Stomach (tissue), 9 donors: ENCODE results near the gene DLG2. TPM values are rescaled to one million over a fixed set of nuclear protein-coding genes. Genes with fewer than 3 reads are reported as not detected.

ENCODE experiments used
- DNase-seq, 2 donors: peaks; one replicate each; pipeline versions ENCODE4 v3.0.0 to v3.0.0-alpha.2; 2013 to 2019
- H3K27ac ChIP-seq, 5 donors: fragments of 200-600 bp in 4 of 5; sonication (generic) in 4 of 5; one replicate each; pipeline ENCODE4 v1.5.1; 2013 to 2019; ENCODE audit warnings: mild to moderate bottlenecking in 1 of 5, moderate library complexity in 1 of 5
- H3K27me3 ChIP-seq, 3 donors: fragments of 200-600 bp; sonication (generic); one replicate each; pipeline ENCODE4 v1.5.1; 2017 to 2019; ENCODE audit warnings: mixed run types in 1 of 3
- H3K36me3 ChIP-seq, 4 donors: fragments of 200-600 bp; sonication (generic); 1 replicate in 3 of 4; 2 replicates in 1 of 4; pipeline ENCODE4 v1.5.1; 2016 to 2019
- H3K4me1 ChIP-seq, 4 donors: fragments of 200-600 bp; sonication (generic); one replicate each; pipeline ENCODE4 v1.5.1; 2016 to 2019
- H3K4me3 ChIP-seq, 4 donors: fragments of 200-600 bp; sonication (generic) in 3 of 4; one replicate each; pipeline ENCODE4 v1.5.1; 2016 to 2019; ENCODE audit warnings: mild to moderate bottlenecking in 1 of 4
- H3K9me3 ChIP-seq, 4 donors: fragments of 200-600 bp; sonication (generic); one replicate each; pipeline ENCODE4 v1.5.1; 2016 to 2019
- EP300 ChIP-seq: sonication (generic); formaldehyde crosslinking; IDR thresholded peaks from one replicate; pipeline ENCODE4 v1.6.1; 2017; ENCODE audit warnings: antibody characterized with exemption
- POLR2A ChIP-seq, 4 donors: fragments of 450-650 bp; IDR thresholded peaks; one replicate each; pipeline ENCODE4 v1.6.1; 2016; ENCODE audit warnings: antibody characterized with exemption in 4 of 4, control low read depth in 2 of 4, mild to moderate bottlenecking in 1 of 4, moderate library complexity in 1 of 4
- POLR2AphosphoS5 ChIP-seq, 3 donors: sonication (generic); formaldehyde crosslinking; IDR thresholded peaks; one replicate each; pipeline ENCODE4 v1.6.1; 2016; ENCODE audit warnings: antibody characterized with exemption in 3 of 3
- WGBS, 5 donors: extraction: QIAGEN DNeasy Blood & Tissue Kit in 3 of 5; methylation state at CpG; one replicate each; pipeline versions ENCODE4 v1.1.5 to v1.1.7; 2013 to 2018; 5-methylcytosine and 5-hydroxymethylcytosine counted together
- intact Hi-C: fragments of 100-400 bp; cut with DNase I; formaldehyde crosslinking; loops from one replicate; pipeline ENCODE4 v1.15.1; 2023; ENCODE audit warnings: low total_unique reads
- polyA plus RNA-seq, 3 donors: library from polyadenylated mRNA; stranded (reverse); fragments of 200-250 nt; gene quantifications; one replicate each; pipeline ENCODE4 v1.2.3, GENCODE V29; 2013
- total RNA-seq, 5 donors: library from RNA; depleted of rRNA; stranded (reverse); fragments of >200 nt; gene quantifications; one replicate each; pipeline versions ENCODE4 v1.1.0 to v1.2.3, GENCODE V29; 2014 to 2016
- TF ChIP-seq, protein P1 (sequence below), 7 experiments: fragments of 450-650 bp in 4 of 7; fragments of 200-600 bp in 3 of 7; sonication (generic) in 3 of 7; IDR thresholded peaks; one replicate each; pipeline ENCODE4 v1.5.1; 2016 to 2019; ENCODE audit warnings: antibody characterized with exemption in 7 of 7, control low read depth in 2 of 7, mild to moderate bottlenecking in 1 of 7
- donor health status: healthy with polysubstance abuse.
- donor health status: Bipolar disorder and iron deficiency.
- donor health status: healthy.

DLG2 gene
- total and polyA plus RNA-seq, 8 donors: 1.3 to 19.1 (median 3.5) TPM

DNA sequence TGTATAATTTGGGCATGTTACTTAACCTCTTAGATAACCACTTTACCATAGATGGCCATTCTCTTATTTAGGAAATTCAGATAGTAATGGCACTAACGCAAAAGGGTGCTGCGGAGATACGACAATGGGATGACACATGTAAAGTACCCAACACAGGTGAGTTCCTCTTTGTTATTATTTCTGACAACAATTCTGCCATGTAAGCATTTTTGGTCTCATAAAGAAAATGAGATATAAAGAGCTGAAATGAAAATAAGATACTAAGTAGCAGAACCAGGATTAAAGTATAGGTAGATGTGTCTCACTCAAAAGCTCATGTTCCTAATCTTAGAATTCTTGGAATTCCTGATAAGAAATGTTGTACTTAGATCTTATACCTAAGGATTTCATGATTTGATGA is 2080.8 kb downstream of the DLG2 start:
- Histone ChIP-seq H3K27ac (no peak overlapping the region), H3K9me3 (no peaks in the 10 kb centered on the region), H3K4me1 (peaks cover 0 to 1% (median 0%) of the 10 kb centered on the region in 4 donors), H3K36me3 (no peaks in the 10 kb centered on the region), H3K27me3 (no peaks in the 10 kb centered on the region), H3K4me3 (no peak overlapping the region)
- no peak for DNase-seq
- WGBS, 5 donors: 77 to 86% (median 82%) methylated on average over 3 of the region's 3 CpGs
- TF ChIP-seq POLR2A (IDR thresholded peaks at IDR 0.05): no peak
- TF ChIP-seq EP300: no peak
- no peak for TF ChIP-seq POLR2AphosphoS5 (IDR thresholded peaks at IDR 0.05)
- TF ChIP-seq, protein P1, sequence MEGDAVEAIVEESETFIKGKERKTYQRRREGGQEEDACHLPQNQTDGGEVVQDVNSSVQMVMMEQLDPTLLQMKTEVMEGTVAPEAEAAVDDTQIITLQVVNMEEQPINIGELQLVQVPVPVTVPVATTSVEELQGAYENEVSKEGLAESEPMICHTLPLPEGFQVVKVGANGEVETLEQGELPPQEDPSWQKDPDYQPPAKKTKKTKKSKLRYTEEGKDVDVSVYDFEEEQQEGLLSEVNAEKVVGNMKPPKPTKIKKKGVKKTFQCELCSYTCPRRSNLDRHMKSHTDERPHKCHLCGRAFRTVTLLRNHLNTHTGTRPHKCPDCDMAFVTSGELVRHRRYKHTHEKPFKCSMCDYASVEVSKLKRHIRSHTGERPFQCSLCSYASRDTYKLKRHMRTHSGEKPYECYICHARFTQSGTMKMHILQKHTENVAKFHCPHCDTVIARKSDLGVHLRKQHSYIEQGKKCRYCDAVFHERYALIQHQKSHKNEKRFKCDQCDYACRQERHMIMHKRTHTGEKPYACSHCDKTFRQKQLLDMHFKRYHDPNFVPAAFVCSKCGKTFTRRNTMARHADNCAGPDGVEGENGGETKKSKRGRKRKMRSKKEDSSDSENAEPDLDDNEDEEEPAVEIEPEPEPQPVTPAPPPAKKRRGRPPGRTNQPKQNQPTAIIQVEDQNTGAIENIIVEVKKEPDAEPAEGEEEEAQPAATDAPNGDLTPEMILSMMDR (IDR thresholded peaks at IDR 0.05): no peak
- intact Hi-C loops: no loop called here

DNA sequence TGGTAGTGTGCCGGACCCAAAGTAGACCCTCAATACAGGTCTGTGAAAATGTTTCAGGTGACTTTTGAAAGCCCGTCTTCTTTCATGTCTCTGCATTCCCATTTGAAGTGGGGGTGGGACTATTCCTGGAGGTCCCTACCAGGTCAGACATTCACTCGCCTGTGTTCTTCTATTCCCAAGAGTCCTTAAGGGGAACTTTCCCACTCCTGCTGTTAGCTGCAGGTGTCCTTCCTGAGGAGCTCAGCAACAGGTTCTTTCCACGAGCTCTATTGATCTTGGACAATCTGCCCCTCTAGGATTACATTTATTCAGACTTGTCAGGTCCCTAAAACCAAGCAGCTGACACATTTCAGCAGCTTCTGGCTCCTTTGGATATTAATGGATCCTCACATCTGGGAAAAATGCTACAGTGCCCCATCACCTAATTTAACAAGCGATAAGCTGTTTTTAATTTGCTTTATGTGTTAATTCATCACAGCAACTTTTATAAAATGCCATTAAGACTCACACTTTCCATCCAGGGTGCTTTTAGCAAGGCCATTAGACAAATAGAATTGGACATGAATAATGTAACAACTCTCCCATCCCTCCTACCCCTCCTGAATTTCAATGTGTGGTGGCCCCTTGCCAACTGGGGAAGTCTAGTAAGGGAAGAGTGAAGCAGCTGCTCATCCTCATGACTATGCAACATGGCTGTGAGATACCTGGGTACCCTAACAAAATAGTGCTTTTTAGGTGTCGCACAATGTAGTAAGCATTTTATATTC is 2081.5 kb downstream of the DLG2 start:
- intact Hi-C loops: no loop called here
- no peaks in the 10 kb centered on the region for H3K27me3 ChIP-seq
- peak in 1 of 2 donors; percentile 53 for DNase-seq

DNA sequence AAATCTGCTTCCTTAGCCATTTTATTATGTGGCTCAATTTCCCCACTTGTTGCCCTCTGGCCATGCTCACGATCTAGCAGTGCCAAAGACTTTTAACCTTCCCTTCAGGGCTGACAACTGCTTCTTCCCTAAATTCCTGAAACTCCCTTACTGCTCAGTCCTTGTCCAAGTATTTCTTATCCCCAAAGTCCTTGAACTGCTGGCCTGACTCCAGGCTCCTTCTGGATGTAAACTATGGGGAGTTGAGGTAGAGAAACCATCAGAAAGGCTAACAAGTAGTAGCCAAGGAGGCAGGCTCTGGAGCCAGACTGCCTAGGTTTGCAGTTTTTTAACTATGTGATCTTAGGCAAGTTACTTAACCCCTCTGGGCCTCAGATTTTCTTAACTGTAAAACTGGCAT is 2082.3 kb downstream of the DLG2 start:
- no peak overlapping the region for H3K27ac ChIP-seq
- H3K4me3 ChIP-seq: no peak overlapping the region
- no peak for TF ChIP-seq EP300
- TF ChIP-seq, protein P1 (IDR thresholded peaks at IDR 0.05): no peak
- no peak for TF ChIP-seq POLR2AphosphoS5 (IDR thresholded peaks at IDR 0.05)
- TF ChIP-seq POLR2A (IDR thresholded peaks at IDR 0.05): no peak
- no peaks in the 10 kb centered on the region for H3K27me3 ChIP-seq
- H3K9me3 ChIP-seq: no peaks in the 10 kb centered on the region
- no peaks in the 10 kb centered on the region for H3K36me3 ChIP-seq
- 55 to 66% (median 64%) methylated on average over 1 of the region's 1 CpG for WGBS, 5 donors
- DNase-seq: no peak
- H3K4me1 ChIP-seq: peaks cover 0 to 17% (median 5%) of the 10 kb centered on the region in 4 donors
- intact Hi-C loops: no loop called here

More for the DNA sequence above, 2081.5 kb downstream of the DLG2 start:
- no peak overlapping the region for H3K27ac ChIP-seq
- no peak overlapping the region for H3K4me3 ChIP-seq
- 73 to 82% (median 76%) methylated on average over 6 of the region's 6 CpGs for WGBS, 5 donors
- H3K9me3 ChIP-seq: no peaks in the 10 kb centered on the region
- peaks cover 0 to 8% (median 1%) of the 10 kb centered on the region in 4 donors for H3K4me1 ChIP-seq
- no peak for TF ChIP-seq POLR2A (IDR thresholded peaks at IDR 0.05)
- no peak for TF ChIP-seq EP300
- no peak for TF ChIP-seq POLR2AphosphoS5 (IDR thresholded peaks at IDR 0.05)
- TF ChIP-seq, protein P1 (IDR thresholded peaks at IDR 0.05): no peak
- no peaks in the 10 kb centered on the region for H3K36me3 ChIP-seq

DNA sequence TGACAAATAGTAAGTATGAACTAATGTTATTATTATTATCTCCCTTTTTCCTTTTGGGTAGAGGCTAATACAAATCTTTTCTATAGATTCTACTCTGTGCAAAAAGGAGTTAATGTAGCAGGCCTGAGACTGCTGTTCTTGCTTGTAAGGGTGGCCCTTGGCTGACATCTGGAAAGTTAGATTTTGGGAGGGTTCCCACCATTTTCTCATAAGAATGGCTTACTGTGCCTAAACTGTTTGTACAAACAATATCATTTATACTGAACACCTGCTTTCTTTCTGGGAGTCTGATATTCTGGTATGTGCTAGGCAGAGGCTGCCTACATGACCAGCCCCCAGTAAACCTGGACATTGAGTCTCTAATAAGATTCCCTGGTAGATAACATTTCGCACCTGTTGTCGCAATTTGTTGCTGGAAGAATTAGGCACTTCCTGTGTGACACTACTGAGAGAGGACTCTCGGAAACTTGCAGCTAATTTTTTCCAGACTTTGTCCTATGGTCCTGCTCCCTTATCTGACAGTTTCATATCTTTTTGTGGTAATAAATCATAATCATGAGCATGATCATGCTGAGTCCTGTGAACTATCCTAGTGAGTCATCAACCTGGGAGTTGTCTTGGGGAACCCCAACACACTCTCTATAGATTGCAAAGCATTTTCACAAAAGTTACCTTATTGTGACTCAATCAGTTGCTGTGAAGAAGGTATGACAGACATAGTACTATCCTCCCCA is 2083.3 kb downstream of the DLG2 start:
- Histone ChIP-seq H3K4me3 (no peak overlapping the region), H3K36me3 (no peaks in the 10 kb centered on the region), H3K9me3 (no peaks in the 10 kb centered on the region), H3K4me1 (peaks cover 0 to 17% (median 6%) of the 10 kb centered on the region in 4 donors), H3K27ac (no peak overlapping the region), H3K27me3 (no peaks in the 10 kb centered on the region)
- intact Hi-C loops: no loop called here
- peak in 1 of 2 donors; percentile 48 for DNase-seq
- TF ChIP-seq POLR2A (IDR thresholded peaks at IDR 0.05) (no peak), POLR2AphosphoS5 (IDR thresholded peaks at IDR 0.05) (no peak), EP300 (no peak)
- TF ChIP-seq, protein P1 (IDR thresholded peaks at IDR 0.05): no peak
- 60 to 86% (median 78%) methylated on average over 3 of the region's 3 CpGs for WGBS, 5 donors
